ENCODE measurements around the gene BTBD2. TPM values are rescaled to one million over a fixed set of nuclear protein-coding genes. Genes with fewer than 3 reads are reported as not detected.

BTBD2 gene
- total and polyA plus RNA-seq, 12 donors, result 11.8 to 122 (median 78.1) TPM

DNA sequence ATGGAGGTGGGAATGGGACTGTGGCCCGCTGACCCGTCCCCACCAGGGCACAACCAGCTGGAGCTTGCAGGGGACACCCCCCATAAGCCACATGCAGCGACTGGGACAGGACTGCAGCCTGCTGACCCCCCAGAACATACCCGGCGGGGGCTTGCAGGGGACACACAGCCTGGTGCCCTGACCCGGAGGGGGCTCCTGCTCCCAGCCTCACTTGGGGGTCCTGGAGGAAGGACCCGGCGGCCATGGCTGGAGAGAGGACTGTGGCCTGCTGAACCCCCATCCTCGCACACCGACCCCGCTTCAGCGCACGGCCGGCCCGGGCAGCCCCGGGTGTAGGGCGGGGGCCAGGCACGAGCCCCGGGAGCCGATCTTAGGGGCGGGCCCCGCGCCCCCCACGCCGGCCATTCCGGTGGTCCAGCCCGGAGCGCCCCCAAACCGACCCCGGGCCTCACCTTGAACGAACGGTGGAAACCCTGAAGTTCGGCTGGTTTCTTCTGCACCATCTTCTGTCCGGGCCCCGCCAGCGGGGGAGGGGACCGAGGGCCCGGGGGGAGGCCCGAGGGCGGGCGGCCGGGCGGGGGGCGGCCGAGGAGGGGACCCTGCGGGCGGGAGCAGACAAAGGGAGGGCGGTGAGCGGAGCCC lies 35.0 kb upstream of the BTBD2 start:
- peak overlapping the region; percentile 62 to 99 (median 88) for H3K4me3 ChIP-seq
- peak overlapping the region; percentile 89 to 99 (median 98) for H3K27ac ChIP-seq
- H3K36me3 ChIP-seq (replicated peaks in 1 of 2), result peaks cover 0 to 27% of the 10 kb centered on the region in 2 donors
- intact Hi-C loops (cut with DNase I), result no loop called here
- no peaks in the 10 kb centered on the region for H3K27me3 ChIP-seq
- H3K4me1 ChIP-seq (replicated peaks in 1 of 2), result peaks cover 53 to 57% of the 10 kb centered on the region in 2 donors
- peak in 2 of 7 donors; percentile 39 to 61 for DNase-seq
- H3K9me3 ChIP-seq (replicated peaks in 1 of 3), result no peaks in the 10 kb centered on the region
- no peak for TF ChIP-seq POLR2A (IDR thresholded peaks at IDR 0.05)
- TF ChIP-seq, protein P1, sequence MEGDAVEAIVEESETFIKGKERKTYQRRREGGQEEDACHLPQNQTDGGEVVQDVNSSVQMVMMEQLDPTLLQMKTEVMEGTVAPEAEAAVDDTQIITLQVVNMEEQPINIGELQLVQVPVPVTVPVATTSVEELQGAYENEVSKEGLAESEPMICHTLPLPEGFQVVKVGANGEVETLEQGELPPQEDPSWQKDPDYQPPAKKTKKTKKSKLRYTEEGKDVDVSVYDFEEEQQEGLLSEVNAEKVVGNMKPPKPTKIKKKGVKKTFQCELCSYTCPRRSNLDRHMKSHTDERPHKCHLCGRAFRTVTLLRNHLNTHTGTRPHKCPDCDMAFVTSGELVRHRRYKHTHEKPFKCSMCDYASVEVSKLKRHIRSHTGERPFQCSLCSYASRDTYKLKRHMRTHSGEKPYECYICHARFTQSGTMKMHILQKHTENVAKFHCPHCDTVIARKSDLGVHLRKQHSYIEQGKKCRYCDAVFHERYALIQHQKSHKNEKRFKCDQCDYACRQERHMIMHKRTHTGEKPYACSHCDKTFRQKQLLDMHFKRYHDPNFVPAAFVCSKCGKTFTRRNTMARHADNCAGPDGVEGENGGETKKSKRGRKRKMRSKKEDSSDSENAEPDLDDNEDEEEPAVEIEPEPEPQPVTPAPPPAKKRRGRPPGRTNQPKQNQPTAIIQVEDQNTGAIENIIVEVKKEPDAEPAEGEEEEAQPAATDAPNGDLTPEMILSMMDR (IDR thresholded peaks at IDR 0.05), result no peak
- WGBS, 4 donors, result 0 to 2% (median 1%) methylated on average over 1 to 49 of the region's 49 CpGs

DNA sequence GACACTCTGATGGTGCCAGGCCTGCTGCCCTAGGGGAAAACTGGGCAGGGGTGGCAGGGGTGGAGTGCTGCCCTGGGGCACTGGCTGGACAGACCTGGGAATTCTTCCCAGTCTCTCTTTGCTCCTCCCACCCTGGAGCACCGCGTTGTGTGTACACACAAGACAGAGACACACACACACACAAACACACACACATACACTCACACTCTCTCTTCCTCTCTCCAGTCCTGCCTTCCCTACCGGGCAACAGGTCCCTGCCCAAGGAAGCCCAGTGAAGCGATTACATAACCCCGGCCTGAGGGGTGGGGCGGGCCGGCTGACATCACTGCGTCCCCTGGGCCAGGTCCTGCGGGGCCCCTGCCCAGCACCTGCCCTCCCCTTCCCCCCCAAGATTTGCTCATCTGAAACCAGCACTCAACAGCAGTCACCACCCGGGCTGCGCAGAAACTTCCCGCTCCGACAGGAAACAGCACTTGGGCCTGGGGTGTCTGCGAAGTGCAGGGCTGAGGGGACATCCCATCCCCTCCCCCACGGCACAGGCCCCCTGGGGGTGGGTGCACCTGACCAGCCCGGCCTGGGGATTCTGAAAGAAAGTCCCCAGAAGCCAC lies 34.3 kb upstream of the BTBD2 start:
- peaks cover 0 to 31% of the 10 kb centered on the region in 2 donors for H3K36me3 ChIP-seq (replicated peaks in 1 of 2)
- no peaks in the 10 kb centered on the region for H3K27me3 ChIP-seq
- H3K9me3 ChIP-seq (replicated peaks in 1 of 3), result no peaks in the 10 kb centered on the region
- peak overlapping the region; percentile 89 to 99 (median 98) for H3K27ac ChIP-seq
- peak overlapping the region; percentile 62 to 99 (median 88) for H3K4me3 ChIP-seq
- WGBS, 4 donors, result 0 to 1% (median 0%) methylated on average over 9 to 16 of the region's 16 CpGs
- peak; percentile 87 to 93 for TF ChIP-seq POLR2A (IDR thresholded peaks at IDR 0.05)
- TF ChIP-seq, protein P1 (IDR thresholded peaks at IDR 0.05), result no peak
- peak; percentile 91 to 95 (median 92) for DNase-seq
- intact Hi-C loops (cut with DNase I), result no loop called here
- H3K4me1 ChIP-seq (replicated peaks in 1 of 2), result peaks cover 60% of the 10 kb centered on the region in 2 donors

DNA sequence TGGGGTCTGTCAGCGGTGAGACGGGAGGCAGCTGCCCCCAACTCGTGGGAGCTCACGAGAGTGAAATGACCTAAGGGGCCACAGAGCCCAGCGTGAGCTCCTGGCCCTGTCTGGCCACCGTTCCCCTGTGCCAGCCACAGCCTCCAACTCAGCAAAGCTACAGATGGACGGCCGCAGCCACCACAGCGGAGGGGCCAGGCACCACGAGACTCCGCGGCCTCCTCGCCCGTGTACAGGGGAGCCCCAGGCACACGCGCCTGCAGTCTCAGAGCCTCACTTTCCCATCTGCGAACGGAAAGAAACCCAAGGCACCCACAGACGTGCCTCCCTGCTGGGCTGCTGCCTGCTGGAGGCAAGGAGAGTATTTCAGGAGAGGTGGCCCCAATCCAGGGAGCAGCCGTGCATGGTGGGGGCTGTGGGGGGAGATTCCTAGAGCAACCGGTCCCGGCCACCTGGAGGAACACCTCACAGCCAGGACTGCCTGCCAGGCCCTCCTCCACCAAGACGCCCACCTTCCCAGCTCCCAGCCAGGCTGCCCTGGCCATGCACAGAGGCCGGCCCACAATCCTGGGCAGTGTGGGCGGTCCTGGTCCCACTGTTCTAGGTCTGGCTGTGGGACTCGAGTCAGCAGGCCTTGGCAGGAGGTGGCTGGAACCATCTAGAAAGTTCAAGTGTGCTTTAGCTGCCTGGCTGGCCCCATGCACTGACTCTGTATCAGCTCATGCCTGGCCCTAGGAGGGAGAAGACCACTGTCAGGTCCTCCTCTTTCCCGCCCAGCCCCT lies 33.6 kb upstream of the BTBD2 start:
- peaks cover 0 to 38% of the 10 kb centered on the region in 2 donors for H3K36me3 ChIP-seq (replicated peaks in 1 of 2)
- no peak for TF ChIP-seq POLR2A (IDR thresholded peaks at IDR 0.05)
- TF ChIP-seq, protein P1 (IDR thresholded peaks at IDR 0.05), result no peak
- peak in 3 of 7 donors; percentile 63 to 76 (median 63) for DNase-seq
- no peaks in the 10 kb centered on the region for H3K27me3 ChIP-seq
- intact Hi-C loops (cut with DNase I), result no loop called here
- H3K4me3 ChIP-seq, result peak overlapping the region in 3 of 4 donors; percentile 62 to 99 (median 91)
- H3K4me1 ChIP-seq (replicated peaks in 1 of 2), result peaks cover 63 to 67% of the 10 kb centered on the region in 2 donors
- H3K27ac ChIP-seq, result peak overlapping the region; percentile 23 to 99 (median 98)
- 22 to 30% (median 27%) methylated on average over 17 to 27 of the region's 27 CpGs for WGBS, 4 donors
- no peaks in the 10 kb centered on the region for H3K9me3 ChIP-seq (replicated peaks in 1 of 3)

Measured in adrenal gland (tissue), 12 donors.